ENCODE measurements around the gene IGSF1.

The IGSF1 gene

GRCh38 chrX:131288738-131289511, at the start of gene IGSF1:
TSS of gene IGSF1 (minus strand) at chrX:131289306. CDS start at chrX:131286674, 2,632 bp downstream.
- no peak for DNase-seq

GRCh38 chrX:131332331-131332730, 43.2 kb upstream of the IGSF1 start:
- no peak for DNase-seq

- DNase-seq = no peak
Observed at GRCh38 chrX:131331152-131331551, 42.0 kb upstream of the IGSF1 start.

GRCh38 chrX:131330735-131331134, 41.6 kb upstream of the IGSF1 start:
- DNase-seq = no peak

GRCh38 chrX:131322651-131323050, 33.5 kb upstream of the IGSF1 start:
- no peak for DNase-seq

- no peak for DNase-seq
Observed at GRCh38 chrX:131317326-131317725, 28.2 kb upstream of the IGSF1 start.

- DNase-seq = no peak
Observed at GRCh38 chrX:131316260-131316659, 27.2 kb upstream of the IGSF1 start.

GRCh38 chrX:131308980-131309379, 19.9 kb upstream of the IGSF1 start:
- DNase-seq = no peak

- DNase-seq = no peak
Observed at GRCh38 chrX:131306601-131307000, 17.5 kb upstream of the IGSF1 start.

- no peak for DNase-seq
Observed at GRCh38 chrX:131305926-131306325, 16.8 kb upstream of the IGSF1 start.

GRCh38 chrX:131302701-131303100, 13.6 kb upstream of the IGSF1 start:
- DNase-seq = no peak

GRCh38 chrX:131301155-131301554, 12.0 kb upstream of the IGSF1 start:
- no peak for DNase-seq

GRCh38 chrX:131298846-131299245, 9.7 kb upstream of the IGSF1 start:
- no peak for DNase-seq

GRCh38 chrX:131298036-131298435, 8.9 kb upstream of the IGSF1 start:
- no peak for DNase-seq

- no peak for DNase-seq
Observed at GRCh38 chrX:131289527-131289926, 421 bp upstream of the IGSF1 start.

- DNase-seq = no peak
Observed at GRCh38 chrX:131288188-131288587, 918 bp downstream of the IGSF1 start.

- DNase-seq = no peak
Observed at GRCh38 chrX:131287560-131288179, 1.4 kb downstream of the IGSF1 start.

GRCh38 chrX:131279617-131280016, 9.5 kb downstream of the IGSF1 start:
- no peak for DNase-seq

GRCh38 chrX:131279197-131279596, 9.9 kb downstream of the IGSF1 start:
- no peak for DNase-seq

GRCh38 chrX:131277543-131278136, 11.5 kb downstream of the IGSF1 start:
- no peak for DNase-seq

GRCh38 chrX:131273011-131273410, 16.1 kb downstream of the IGSF1 start:
- DNase-seq = no peak

- no peak for DNase-seq
Observed at GRCh38 chrX:131271826-131272225, 17.3 kb downstream of the IGSF1 start.

GRCh38 chrX:131271274-131271673, 17.8 kb downstream of the IGSF1 start:
- no peak for DNase-seq

GRCh38 chrX:131270080-131270479, 19.0 kb downstream of the IGSF1 start:
- no peak for DNase-seq

Data from CD4-positive, alpha-beta T cell treated with Interleukin-4 for 1 hour (primary cell).